Epithelial cell of prostate (primary cell): Measurements from ENCODE around the gene KYAT1.

ENCODE experiments used
- DNase-seq: peaks from one replicate; pipeline ENCODE4 v3.0.0-alpha.2; 2011; ENCODE audit warnings: low read depth, low spot score
- H3K27ac ChIP-seq: fragments of 450-650 bp; 2 replicates; pipeline ENCODE4 v1.5.1; 2017; ENCODE audit warnings: mild to moderate bottlenecking

KYAT1 gene

DNA sequence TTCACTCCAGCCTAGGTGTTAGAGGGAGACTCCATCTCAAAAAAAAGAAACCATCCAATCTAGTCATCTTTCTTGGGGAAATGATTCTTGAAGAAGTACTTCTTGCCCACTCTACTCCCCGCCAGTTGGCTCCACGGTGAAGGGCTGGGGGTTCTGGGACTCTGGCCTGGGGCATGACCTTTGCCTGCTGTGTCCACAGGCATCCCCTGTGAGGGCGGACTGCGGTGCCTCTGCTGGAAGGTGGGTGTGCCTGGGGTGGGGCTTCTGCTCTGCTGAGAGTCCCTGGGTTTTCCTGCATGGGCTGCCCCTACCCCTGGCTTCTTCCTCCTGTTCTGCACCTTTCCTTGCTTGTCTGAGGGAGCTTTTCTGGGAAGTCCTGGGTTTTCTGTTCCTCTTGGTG is 91.2 kb downstream of the KYAT1 start:
- H3K27ac ChIP-seq = no peak overlapping the region
- DNase-seq = no peak

DNA sequence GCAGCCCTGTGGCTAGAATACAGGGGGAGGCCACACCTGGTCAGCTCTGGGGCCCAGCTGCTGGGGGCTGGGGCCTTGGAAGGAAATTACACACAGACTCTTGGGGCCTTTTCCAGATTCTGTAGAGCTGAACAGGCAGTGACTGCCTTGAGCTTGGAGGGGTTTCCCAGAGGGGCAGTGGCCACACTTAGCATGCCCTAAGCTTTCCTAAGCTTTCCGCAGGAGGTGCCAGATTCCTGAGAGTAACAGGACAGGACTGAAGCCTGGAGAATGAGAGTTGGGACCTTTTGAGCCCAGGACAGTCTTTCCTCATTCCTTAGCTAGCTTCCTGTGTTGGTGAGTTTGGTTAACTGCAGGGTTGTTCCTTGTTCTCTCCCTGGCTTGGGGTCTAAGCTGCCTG is 93.3 kb downstream of the KYAT1 start:
- no peak overlapping the region for H3K27ac ChIP-seq
- DNase-seq = no peak

- DNase-seq = no peak
- H3K27ac ChIP-seq = peak overlapping the region; percentile 56
Measured at GRCh38 chr9:128787659-128788058, 94.1 kb downstream of the KYAT1 start.

- H3K27ac ChIP-seq = peak within 1 kb of the TSS; percentile 56
- DNase-seq = no peak
Measured at GRCh38 chr9:128786681-128787601, 94.8 kb downstream of the KYAT1 start, which contains the start of gene TBC1D13. TBC1D13 (plus strand) TSS chr9:128787253; CDS start chr9:128787354, 101 bp downstream.

DNA sequence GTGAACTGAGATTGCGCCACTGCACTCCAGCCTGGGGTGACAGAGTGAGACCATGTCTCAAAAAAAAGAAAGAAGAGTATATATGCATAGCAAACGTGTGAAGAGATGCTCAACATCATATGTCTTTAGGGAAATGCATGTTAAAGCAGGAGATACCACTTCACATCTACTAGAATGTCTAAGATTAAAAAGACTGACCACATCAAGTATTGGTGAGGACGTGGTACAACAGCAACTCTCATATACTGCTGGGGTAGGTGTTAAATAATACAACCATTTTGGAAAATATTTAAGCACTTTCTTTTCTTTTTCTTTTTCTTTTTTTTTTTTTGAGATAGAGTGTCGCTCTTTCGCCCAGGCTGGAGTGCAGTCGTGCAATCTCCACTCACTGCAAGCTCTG is 96.3 kb downstream of the KYAT1 start:
- no peak for DNase-seq
- H3K27ac ChIP-seq = no peak overlapping the region
